HG02884 (cell line): Measurements from ENCODE around the gene TOM1L2.
"Not testable (repeated sequence)": the region's sequence is repeated elsewhere in the genome, so short reads cannot be mapped to it uniquely, and the experiment has no call there.

Experiments
- ATAC-seq: cut with Tn5 transposase; IDR thresholded peaks from one replicate; pipeline ENCODE4 v1.9.1; 2021; ENCODE audit warnings: mild to moderate bottlenecking, moderate library complexity; ENCODE audit not compliant: unreplicated experiment

TOM1L2 gene

DNA sequence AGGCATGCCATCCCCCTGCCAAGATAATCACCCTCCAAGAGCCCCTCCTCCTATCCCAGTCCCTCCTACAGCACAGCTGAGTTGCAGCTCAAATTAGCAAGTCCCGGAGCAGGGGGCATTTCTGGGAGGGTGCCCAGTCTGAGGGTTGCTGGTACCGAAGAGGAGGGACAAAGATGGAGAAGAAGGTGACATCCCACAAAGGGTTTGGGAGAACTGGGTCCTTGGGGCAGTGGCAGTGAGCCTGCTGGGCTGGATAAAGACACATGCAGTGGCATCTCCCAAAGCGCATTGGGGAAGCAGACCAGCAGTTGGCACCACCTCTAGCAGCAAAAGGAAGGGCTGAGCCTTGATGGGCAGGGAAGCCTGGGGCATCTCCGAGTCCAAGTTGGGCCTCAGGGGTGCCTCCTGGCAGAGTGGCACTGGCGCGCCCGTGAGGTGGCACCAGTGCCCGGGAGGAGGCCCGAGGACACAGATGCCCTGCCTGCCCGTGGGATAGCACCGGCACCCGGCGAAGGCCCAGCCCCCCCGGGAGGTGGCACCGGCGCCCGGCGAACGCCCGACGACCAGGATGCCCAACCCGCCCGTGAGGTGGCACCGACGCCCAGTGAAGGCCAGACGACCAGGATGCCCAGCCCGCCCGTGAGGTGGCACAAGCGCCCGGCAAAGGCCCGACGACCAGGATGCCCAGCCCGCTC lies 622 bp downstream of the TOM1L2 start:
- ATAC-seq: no peak

DNA sequence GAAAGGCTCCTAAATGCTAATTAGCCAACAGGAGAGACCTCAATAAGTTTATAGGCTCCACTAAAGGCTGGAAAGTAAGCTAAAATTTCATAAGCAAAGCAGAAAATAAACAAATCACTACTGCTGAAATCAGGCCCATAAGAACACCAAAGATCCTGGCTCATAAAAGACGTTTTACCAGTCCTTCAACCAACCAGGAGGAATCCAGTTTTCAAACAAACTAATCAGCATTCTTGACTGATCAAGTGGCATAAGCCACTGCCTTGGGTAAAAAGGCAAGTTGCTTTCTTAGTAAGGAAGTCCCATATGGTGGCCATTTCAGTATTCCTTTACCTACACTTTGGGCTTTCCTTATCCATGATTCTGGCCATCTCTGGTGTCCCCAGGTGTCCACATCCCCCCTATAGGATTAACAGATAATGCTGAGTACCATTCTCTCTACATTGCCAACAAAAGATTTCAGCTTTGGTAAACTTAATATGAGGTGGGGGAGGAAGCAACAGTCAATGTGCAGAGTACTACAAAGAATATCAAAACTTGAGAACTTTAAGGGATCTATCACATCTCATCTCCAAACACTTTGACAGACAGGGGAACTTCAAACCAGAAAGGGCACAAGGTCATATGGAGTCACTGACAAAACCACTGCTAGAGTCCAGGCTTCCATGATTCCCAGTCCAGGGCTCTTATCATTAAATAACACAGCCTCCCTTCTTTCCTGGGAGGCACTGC lies 1.3 kb downstream of the TOM1L2 start:
- no peak for ATAC-seq

DNA sequence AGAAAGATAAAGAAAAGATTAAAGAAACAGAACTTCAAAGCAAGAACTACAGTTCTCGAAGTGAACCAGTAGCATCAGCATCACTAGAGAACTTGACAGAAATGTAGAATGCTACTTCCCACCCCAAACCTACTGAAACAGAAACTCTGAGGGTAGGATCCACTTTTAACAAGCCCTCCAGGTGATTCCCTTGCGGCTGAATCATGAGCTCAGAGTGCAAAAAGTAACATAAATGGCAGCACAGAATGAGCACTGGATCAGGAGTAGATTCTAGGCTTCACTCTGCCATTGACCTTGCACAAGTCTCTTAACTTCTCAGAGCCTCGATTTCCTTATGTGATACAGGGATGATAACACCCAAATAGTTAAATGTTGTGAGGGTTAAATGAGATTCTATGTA lies 5.8 kb downstream of the TOM1L2 start:
- no peak for ATAC-seq

DNA sequence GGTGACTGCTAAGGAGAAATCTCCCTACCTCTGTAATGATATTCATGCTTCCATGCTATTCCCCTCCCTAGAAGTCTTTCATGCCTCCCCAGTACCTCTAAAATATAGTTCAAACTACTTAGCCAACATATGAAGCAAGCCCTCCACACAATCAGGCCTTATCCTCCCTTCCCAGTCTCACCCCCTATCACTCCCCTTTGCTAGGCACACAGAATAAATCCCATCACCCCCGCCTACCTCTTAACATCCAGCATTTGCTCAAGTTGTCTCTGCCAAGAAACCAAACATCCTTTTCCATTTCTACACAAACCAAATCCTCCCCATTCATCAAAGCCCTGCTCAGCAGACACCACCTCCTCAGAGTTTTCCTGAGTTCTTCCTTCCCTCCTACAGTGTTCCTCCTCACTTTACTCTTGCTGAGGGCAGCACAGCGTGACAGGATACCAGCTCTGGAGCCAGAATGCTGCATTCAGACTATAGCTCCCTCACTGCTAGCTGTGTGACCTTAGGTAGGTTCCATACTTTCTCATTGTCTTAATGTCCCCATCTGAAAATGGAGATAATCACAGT lies 7.0 kb downstream of the TOM1L2 start:
- ATAC-seq: no peak

DNA sequence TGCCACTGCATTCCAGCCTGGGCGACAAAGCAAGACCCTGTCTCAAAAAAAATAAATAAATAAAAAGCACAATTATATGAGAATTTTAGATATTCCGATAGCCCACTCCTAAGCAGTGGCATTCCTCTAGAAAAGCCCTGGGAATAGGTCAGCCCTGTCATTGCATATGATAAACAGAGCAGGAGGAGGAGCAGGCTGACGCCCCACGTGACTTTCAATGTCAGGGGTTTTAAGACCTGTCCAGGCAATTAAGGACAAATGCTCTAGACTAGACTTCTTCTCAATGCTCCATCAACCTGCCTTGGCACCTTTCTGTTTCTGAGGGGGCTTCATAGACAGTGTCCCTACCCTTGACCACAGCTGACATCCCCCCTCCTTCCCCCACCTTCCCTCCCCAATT lies 7.5 kb downstream of the TOM1L2 start:
- ATAC-seq: no peak

DNA sequence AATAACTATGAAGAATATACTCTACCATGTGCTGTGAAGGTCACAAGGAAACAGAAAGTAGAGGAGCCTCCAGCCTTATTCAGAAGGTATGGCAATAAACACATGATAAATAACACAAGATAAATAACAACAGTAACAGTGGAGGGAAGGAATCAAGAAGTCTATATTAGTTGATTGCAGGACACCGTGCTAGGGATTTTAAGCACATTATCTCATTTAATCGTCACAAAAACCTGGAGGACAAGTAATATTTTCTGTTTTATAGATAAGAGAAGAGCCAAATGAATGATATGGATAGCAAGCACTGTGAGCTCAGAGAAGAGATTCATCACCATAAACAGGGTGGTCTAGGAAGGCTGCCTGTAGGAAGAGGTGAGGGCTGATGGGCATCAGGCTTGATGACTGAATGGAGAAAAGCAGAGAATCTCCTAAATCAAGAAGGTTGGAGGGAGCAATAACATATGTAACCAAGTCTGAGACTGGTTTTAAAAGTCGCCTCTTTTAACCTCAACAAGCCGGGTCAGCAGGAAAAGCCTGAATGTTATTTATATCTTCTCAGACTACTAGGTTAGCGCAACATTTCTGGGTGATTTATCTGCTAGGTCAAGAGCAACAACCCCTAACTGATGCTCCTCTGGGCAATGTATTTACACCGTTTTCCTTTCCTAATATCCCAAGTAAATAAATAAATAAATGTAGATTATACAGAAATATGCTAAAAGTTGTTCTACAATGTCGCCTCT lies 8.3 kb downstream of the TOM1L2 start:
- ATAC-seq: no peak

DNA sequence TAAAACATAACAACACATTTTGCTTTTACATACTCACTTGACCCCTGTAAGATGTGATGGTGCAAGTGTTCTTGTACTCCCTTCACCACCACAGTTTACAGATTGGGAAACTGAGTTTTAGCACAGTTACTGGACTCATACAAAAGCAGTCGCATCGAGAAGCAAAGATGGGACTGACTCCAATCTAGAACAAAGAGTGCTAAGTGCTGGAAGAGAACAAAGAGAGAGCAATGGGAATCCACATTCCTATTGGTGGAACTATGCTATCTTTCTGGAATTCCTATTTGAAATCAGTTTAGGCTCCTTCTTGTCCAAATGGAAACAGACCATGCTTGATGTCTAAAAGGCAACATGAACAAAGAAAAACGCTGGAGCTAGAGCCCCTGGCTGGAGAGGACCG lies 9.1 kb downstream of the TOM1L2 start:
- no peak for ATAC-seq

DNA sequence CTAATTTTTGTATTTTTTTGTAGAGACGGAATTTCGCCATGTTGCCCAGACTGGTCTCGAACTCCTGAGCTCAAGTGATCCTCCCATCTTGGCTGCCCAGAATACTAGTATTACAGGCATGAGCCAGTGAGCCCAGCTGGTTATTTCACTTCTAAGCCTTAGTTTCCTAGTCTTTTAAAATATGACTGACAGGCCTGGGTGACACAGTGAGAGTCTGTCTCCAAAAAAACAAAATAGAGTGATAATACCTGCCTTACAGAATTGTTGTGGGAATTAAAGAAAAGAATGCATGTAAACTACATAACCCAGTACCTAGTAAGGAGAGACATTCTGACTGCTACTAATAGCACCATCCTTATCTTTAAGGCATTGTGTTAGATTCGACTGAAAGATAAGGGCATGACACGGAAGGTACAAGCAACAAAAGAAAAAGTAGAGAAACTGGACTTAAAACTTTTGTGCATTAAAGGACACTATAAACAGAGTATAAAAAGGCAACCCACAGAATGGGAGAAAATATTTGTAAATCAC lies 11.6 kb downstream of the TOM1L2 start:
- ATAC-seq: no peak

DNA sequence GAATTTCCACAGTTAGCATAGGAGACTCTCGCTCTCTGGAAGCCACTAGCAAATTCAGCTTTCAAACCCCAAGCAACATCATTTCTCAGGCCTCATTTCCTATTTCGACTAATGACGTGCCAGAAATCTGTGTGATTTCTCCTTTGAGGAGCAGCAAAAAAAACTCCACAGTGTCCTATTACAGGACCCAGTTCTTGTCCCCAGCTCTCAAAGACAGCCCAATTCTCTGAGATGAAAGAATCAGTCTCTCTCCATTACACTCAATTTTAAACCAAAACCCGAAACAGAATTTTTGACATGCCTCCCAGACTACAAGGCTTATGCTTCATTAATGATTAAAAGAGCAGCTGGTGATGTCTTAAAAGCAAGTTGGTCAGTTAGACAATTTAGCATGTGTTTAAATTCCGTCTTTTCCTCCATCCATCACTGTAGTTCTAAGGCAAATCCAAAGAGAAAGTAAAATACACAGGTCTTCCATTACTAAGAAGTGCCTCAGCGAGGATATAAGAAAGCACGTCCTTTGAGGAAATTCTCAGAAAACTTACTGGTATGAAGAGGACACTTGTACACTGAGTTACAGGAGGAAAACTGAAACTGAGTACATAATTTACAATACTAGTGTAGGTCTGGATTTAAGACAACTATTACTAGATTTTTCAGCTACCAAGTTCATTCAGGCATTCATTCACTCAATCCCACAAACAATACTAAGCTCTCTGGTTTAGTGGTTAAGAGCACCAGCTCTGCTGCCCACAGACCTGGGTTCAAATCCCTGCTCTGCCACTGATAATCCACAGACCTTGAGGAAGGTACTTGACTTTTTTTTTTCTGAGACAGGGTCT lies 12.5 kb downstream of the TOM1L2 start:
- no peak for ATAC-seq

DNA sequence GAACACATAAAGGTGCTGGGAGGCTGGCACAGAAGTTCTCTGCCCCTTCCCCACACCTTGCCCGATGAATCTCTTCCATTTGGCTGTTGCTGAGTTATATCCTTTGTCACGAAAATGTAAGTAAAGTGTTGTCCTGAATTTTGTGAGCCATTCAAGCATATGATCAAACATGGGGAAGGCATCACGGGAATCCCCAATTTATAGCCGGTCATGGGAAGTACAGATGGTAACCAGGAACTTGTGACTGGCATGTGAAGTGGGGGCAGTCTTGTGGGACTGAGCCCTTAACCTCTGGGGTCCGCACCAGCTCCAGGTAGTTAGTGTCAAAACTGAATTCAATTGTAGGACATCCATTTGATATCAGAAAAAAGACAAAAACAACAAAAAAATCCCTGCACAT lies 13.2 kb downstream of the TOM1L2 start:
- no peak for ATAC-seq

DNA sequence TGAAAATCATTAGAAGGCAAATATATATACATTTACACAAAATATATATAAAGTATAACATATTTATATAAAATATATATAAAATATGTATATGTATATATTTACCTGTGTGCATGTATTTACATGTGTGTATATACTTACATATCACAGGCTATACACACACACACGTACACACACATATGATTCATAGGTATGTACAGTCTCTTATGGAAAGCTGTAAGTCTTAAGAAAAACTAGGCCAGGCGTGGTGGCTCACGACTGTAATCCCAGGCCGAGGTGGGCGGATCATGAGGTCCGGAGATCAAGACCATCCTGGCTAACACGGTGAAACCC lies 14.7 kb downstream of the TOM1L2 start:
- ATAC-seq: no peak

DNA sequence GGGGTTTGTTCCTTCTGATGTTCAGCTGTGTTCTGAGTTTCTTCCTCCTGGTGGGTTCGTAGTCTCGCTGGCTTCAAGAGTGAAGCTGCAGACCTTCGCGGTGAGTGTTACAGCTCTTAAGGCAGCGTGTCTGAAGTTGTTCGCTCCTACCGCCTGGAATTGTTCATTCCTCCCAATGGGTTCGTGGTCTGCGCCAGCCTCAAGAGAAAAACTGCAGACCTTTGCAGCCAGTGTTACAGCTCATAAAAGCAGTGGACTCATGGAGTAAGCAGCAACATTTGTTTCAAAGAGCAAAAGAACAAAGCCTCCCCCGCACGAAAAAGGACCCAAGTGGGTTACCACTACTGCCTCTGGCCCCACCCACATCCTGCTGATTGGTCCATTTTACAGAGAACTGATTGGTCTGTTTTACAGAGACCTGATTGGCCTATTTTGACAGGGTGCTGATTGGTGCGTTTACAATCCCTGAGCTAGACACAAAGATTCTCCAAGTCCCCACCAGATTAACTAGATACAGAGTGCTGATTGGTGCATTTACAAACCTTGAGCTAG lies 16.3 kb downstream of the TOM1L2 start:
- ATAC-seq: not testable (repeated sequence)

DNA sequence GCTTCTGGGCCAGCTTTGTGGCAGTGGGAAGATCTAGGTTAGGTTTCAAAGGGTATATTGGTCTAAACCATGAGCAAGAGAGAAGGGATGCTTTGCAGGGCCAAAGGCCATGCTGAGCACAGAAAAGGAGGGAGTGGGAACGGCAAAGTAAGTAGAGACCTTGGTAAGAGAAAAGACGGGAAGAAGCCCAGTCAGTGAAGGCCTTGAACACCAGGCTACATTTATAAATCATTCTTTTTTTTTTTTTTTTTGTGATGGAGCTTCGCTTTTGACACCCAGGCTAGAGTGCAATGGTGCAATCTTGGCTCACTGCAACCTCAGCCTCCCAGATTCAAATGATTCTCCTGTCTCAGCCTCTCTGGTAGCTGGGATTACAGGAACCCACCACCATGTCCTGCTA lies 18.1 kb downstream of the TOM1L2 start:
- no peak for ATAC-seq

DNA sequence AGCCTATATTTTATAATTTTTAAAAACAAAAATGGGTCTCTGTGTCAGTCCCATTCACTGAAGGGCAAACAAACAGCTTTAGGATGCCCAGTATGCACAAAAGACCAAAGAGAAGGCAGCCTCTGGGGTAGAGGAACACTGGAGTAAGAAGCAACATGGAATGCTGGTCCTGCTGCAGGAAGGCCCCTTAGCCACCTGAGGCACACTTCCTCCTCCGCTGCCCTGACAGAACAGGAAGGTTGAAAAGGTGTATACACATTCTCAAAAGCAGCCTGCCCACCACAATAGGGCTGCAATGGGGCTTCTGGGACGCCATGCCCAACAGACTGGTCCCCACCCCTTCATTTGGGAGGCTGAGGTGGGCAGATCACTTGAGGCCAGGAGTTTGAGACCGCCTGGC lies 19.5 kb downstream of the TOM1L2 start:
- no peak for ATAC-seq

DNA sequence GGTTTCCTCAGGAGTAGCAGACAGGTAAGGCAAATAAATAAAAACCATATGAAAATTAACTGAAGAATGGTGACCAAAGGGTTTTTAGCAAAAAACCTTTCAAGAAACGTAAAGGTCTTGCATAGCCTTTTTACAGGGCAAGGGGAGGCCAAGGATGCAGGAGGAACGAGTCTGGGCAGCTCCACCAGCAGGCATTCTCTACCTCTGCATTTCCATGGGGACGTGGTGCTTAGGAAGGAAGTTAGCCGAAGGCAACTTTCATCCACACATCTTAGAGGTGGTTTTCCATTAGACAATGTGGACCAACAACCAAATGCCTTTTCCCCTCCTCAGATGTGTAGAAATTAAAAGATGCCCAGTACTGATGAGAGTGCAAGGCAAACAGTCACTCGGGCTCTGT lies 20.7 kb downstream of the TOM1L2 start:
- ATAC-seq: no peak

DNA sequence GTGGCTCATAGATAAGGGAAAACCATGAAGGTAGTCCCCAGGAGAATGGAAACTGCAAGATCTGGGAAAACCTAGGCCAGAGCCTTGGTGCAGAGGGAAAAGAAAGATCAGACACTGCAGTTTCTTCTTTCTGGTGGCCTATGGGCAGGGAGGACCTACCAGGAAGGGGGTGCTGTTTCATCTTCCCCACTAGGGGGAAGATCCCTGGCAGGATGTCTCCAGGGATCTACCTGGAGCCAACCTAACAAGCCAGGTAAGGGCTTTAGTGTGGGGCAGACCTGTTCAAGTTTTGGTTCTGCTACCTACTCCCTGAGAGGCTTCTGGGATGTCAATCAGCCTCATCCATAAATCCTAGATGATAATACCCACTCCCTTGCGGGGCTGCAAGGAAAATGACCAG lies 21.4 kb downstream of the TOM1L2 start:
- no peak for ATAC-seq

DNA sequence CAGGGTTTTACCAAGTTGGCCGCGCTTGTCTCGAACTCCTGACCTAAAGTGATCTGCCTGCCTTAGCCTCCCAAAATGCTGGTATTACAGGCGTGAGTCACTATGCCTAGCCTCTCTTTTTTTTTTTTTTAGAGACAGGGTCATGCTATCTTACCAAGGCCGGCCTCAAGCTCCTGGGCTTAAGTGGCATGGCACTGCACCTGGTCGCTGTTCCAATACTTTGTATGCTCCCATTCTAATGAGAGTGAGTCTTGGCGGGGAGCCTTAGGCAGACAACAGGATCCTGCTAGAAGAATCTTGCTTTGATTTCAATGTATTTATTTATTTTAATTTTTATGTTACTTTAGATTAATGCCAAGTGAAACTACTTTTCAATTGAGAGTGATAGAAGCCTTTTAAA lies 21.9 kb downstream of the TOM1L2 start:
- no peak for ATAC-seq

DNA sequence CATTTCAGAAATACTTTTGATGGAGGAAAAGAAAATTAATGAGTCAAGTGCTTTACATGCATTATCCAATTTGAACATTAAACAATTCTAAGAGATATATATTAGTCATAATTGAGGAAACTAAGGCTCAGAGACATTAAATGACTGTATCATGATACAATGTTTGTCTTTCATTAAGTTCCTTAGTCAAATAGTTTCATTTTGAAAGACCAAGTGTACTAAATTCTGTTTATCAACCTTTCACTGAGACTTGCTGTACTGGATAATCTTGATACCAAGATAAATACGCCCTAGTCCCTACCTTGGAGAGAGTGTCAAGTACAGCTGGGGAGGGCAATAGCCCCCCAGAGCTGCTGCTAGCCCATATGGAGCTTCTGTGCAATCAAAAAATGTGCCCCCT lies 24.2 kb downstream of the TOM1L2 start:
- no peak for ATAC-seq

DNA sequence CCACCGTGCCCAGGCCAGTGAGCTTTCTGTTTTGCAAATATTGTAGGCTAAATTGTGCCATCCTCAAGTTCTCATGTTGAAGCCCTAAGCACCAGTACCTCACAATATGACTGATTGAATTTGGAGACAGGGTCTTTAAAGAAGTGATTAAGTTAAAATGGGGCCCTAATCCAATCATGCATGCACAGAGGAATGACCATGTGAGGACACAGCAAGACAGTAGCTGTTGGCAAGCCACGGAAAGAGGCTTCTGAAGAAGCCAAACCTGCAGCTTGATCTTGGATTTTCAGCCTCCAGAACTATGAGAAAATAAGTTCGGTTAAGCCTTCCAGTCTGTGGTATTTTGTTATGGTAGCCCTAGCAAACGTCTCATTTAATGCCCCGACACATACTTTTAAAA lies 24.9 kb downstream of the TOM1L2 start:
- ATAC-seq: no peak

DNA sequence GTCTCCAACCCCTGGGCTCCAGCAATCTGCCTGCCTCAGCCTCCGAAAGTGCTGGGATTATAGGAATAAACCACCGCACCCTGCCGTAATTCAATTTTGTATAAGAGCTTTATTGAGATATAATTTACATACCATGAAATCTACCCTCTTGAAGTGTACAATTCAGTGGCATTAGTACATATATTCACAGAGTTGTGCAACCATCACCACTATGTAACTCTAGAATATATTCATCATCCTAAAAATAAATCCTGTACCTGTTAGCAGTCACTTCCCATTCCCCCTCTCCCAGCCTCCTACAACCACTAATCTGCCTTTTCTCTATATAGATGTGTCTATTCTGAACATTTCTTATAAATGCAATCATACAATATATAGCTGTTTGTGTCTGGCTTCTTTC lies 26.1 kb downstream of the TOM1L2 start:
- no peak for ATAC-seq
